T47D (cell line): ENCODE results near the gene VLDLR.

Experiments used
- DNase-seq, 2 experiments: peaks; one replicate each; pipeline versions ENCODE4 v3.0.0 to v3.0.0-alpha.2; 2011 to 2012; ENCODE audit warnings: low read depth in 1 of 2, low spot score in 1 of 2
- JUND ChIP-seq: IDR thresholded peaks from 2 replicates; pipeline ENCODE4 v1.6.1; 2012; ENCODE audit warnings: low read depth
- in situ Hi-C: cut with HindIII; loops from 2 replicates; pipeline ENCODE4 v1.10.0; 2016; ENCODE audit warnings: low sequenced_read_pairs, low pct_unique_long_range_greater_than_20kb

VLDLR gene

GRCh38 chr9:2608276-2608675 lies 13.3 kb upstream of the VLDLR start:
- TF ChIP-seq JUND: no peak
- no peak for DNase-seq
- in situ Hi-C loops: no loop called here

DNA sequence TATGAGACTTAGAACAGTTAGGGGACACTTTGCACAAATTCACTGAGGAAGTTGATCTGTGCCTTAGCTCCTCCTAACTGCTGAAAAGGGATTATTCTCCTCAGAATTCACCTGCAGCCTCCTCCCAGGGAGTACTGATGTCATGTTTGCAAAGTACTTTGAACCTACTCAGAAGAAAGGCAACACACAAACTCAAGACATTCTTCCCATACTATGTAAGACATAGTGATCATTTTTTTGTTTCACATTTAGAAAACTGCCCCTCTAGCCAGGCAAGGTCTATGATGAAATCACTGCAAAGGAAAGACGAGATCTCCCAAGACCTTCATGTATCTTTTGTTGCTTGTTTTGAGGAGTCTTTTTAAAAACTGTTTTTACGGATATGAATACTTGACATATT lies 10.6 kb upstream of the VLDLR start:
- TF ChIP-seq JUND: no peak
- in situ Hi-C loops: no loop called here
- DNase-seq: no peak

DNA sequence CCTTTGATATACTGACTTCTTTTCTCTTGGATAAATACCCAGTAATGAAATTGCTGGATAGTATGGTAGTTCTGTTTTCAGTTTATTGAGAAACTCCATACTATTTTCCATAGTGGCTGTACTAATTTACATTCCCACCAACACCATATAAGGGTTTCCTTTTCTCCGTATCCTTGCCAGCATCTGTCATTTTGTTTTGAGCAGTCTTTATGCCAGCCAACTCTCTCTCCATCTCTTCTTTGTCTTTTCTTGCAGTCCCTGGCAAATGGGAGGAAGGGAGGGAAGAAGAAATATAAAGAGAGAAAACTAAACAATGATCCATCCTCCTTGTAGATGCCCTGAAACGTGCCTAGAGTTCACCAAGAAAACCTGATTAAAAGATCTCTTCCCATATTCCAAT lies 9.6 kb upstream of the VLDLR start:
- TF ChIP-seq JUND: no peak
- DNase-seq: no peak
- in situ Hi-C loops: no loop called here

GRCh38 chr9:2613730-2614271 lies 7.8 kb upstream of the VLDLR start:
- DNase-seq: no peak
- no peak for TF ChIP-seq JUND
- in situ Hi-C loops: no loop called here

DNA sequence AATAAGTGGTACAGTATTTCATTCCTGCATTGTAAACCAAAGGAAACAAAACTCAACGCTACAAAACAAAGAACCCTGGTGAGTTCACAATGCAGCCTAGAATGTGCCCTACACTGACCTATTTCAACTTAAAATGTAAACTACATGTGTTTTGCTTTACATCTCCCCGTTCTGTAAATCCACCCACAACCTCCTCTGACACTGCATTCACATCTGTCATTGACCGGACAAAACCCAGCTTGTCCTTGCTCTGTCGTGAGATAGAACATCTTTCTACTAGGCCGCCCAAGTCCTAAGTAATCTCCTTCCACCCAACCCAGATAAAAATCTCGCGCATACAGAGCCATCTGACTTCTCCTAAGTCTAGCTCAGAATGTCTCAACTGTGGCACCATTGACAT lies 6.1 kb upstream of the VLDLR start:
- in situ Hi-C loops: no loop called here
- no peak for TF ChIP-seq JUND
- DNase-seq: no peak

DNA sequence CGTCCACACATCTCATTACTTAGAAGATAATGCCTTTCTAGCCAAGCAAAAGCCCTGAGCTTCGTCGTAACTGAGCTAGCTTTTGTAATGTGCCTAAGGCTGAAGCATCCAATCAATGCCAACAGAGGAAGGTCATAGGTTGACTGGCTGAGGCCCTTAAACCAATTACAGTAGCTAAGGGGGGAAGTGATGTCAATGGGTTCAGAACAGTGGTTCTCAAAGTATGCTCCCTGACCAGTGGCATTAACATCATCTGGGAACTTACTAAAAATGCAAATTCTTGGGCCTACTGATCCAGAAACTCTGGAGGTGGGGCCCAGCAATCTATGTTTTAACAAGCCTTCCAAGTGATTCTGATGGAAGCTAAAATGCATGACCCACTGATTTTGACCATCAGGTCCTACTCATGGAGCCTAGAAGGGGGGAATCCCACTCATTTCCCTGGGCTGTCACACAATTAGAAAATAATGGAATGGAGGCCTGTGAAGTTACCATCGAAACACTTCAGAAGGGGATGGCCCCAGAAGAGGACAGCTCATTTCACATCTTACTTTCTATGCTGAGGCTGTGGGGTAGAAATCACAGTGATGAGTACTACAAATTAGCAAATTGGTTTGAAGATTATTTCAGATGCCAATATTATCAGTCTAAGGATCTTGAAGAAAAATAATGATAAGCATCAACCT lies 4.8 kb upstream of the VLDLR start:
- in situ Hi-C loops: no loop called here
- DNase-seq: no peak
- TF ChIP-seq JUND: no peak

- TF ChIP-seq JUND: no peak
- in situ Hi-C loops: no loop called here
- no peak for DNase-seq
Observed at GRCh38 chr9:2618289-2618688, 3.3 kb upstream of the VLDLR start.

DNA sequence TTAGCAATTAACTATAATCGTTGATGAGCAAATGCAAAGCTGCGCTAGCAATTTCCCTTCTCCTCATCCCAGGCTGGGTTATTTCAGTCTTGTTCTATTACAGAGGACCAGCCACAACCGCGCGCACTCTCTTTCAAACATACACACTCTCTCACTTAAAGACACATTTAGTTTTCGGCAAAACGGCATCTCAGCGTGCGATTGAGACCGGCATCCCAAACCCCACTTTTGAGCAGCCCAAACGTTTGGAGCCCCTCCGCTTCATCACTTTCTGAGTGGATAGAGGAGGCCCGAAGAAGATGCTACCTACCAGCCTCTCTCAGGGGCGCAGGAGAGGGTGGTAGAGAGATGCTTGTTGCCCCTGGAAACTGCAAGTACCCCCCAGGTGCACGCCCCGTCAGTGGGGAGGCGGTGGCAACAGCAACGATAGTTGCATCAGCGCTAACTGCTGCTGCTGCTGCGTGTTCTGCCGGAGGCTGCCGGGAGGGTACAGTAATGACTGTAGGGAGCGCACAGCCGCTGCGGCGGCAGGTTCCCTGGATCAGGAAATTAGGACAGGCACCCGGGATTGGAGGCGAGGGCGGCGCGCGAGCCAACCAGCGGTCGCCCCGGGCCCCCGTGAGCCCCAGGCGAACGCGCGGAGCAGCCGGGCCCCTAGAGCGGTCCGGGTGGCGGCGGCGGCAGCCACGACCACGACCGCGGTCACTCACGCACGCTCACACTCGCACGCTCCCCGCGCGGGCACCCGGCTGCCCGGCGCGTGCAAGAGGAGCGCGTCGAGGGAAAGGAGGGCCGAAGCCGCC lies 467 bp upstream of the VLDLR start:
- no peak for TF ChIP-seq JUND
- peak; percentile 13 to 62 for DNase-seq
- in situ Hi-C loops: no loop called here

- in situ Hi-C loops: no loop called here
- TF ChIP-seq JUND: no peak
- DNase-seq: peak in 1 of 2 experiments; percentile 3
Observed at GRCh38 chr9:2622461-2623287, 1.1 kb downstream of the VLDLR start.

- DNase-seq: no peak
- in situ Hi-C loops: no loop called here
- TF ChIP-seq JUND: no peak
Observed at GRCh38 chr9:2623288-2624050, 1.9 kb downstream of the VLDLR start.

DNA sequence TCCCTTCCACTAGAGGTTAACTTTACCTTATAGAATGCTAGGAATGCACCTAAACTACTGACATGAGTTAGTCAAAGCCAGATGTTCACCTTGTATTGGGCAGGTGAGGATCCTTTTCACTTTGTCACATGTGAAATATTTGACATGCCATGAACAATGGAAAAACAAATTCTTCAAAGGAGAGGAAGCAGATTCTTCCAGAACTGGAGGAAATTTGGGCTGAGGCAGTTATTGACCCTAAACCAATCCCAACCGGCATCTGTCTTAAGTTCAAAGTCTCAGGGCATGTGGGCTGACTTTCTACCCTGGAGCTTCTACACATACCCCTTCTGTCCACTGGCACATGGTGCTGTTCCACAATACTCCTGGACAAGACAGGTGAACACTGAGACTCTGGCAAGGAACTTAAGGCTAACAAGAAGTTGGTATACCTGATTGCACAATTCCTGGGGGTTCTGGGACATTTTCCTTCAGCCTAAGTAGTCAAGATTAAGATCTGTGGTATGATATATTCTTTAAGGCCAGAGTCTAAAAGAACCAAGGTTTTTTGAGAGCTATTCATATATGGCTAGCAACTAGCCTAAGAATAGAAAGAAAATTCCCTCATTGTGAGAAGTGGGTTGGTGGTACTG lies 2.6 kb downstream of the VLDLR start:
- no peak for DNase-seq
- in situ Hi-C loops: no loop called here
- TF ChIP-seq JUND: no peak
